T-helper 1 cell treated with Interleukin-12 subunit alpha and Interleukin-12 subunit beta and Interleukin-4 antibody, amounts not matched to agents 30 μg/mL and 1 μg/mL, for 36 hours (primary cell): ENCODE measurements around the gene ARIH2.
A peak's percentile ranks its signal among the peaks of the same experiment; 100 is the strongest.

ENCODE experiments used
- H3K27ac Mint-ChIP-seq: one replicate; pipeline ENCODE4 v1.8.0; 2021; ENCODE audit warnings: mild to moderate bottlenecking, mixed read lengths
- H3K27me3 Mint-ChIP-seq: one replicate; pipeline ENCODE4 v1.8.0; 2021; ENCODE audit warnings: low read depth, mixed read lengths
- H3K36me3 Mint-ChIP-seq: one replicate; pipeline ENCODE4 v1.8.0; 2021; ENCODE audit warnings: low read depth, mixed read lengths
- H3K4me1 Mint-ChIP-seq: one replicate; pipeline ENCODE4 v1.8.0; 2021; ENCODE audit warnings: low read depth, mixed read lengths
- H3K4me3 Mint-ChIP-seq: one replicate; pipeline ENCODE4 v1.8.0; 2021; ENCODE audit warnings: mild to moderate bottlenecking, moderate library complexity, mixed read lengths
- H3K9me3 Mint-ChIP-seq: one replicate; pipeline ENCODE4 v1.8.0; 2021; ENCODE audit warnings: mixed read lengths

ARIH2 gene

DNA sequence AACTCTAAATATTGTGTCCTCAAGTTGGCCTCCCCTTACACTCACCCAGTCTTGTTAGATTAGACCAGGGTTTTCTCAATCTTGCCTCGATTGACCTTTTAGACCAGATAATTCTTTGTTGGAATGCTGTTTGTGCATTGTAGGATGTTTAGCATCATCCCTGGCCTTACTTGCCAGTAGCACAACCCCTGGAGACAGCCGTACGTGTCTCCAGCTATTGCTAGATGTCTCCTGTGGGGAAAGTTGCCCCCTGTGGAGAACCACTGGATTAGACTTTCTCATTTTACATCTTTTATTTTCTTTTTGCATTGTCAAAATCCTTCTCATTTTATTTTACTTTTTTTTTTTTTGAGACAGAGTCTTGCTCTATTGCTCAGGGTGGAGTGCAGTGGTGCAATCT lies 90.8 kb downstream of the ARIH2 start:
- H3K36me3 Mint-ChIP-seq: peaks cover 14% of the 10 kb centered on the region
- H3K9me3 Mint-ChIP-seq: no peaks in the 10 kb centered on the region
- no peaks in the 10 kb centered on the region for H3K27me3 Mint-ChIP-seq
- H3K27ac Mint-ChIP-seq: no peak overlapping the region
- H3K4me3 Mint-ChIP-seq: no peak overlapping the region
- H3K4me1 Mint-ChIP-seq: peaks cover 22% of the 10 kb centered on the region

DNA sequence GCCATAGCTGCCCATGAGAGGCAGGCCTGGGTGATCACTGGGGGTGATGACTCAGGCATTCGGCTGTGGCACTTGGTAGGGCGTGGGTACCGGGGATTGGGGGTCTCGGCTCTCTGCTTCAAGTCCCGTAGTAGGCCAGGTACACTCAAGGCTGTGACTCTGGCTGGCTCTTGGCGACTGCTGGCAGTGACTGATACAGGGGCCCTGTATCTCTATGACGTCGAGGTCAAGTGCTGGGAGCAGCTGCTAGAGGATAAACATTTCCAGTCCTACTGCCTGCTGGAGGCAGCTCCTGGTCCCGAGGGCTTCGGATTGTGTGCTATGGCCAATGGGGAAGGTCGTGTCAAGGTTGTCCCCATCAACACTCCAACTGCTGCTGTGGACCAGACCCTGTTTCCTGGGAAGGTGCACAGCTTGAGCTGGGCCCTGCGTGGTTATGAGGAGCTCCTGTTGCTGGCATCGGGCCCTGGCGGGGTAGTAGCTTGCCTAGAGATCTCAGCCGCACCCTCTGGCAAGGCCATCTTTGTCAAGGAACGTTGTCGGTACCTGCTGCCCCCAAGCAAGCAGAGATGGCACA lies 93.9 kb downstream of the ARIH2 start:
- H3K9me3 Mint-ChIP-seq: no peaks in the 10 kb centered on the region
- H3K4me3 Mint-ChIP-seq: no peak overlapping the region
- peaks cover 16% of the 10 kb centered on the region for H3K4me1 Mint-ChIP-seq
- H3K27me3 Mint-ChIP-seq: no peaks in the 10 kb centered on the region
- no peak overlapping the region for H3K27ac Mint-ChIP-seq
- H3K36me3 Mint-ChIP-seq: peaks cover 26% of the 10 kb centered on the region

DNA sequence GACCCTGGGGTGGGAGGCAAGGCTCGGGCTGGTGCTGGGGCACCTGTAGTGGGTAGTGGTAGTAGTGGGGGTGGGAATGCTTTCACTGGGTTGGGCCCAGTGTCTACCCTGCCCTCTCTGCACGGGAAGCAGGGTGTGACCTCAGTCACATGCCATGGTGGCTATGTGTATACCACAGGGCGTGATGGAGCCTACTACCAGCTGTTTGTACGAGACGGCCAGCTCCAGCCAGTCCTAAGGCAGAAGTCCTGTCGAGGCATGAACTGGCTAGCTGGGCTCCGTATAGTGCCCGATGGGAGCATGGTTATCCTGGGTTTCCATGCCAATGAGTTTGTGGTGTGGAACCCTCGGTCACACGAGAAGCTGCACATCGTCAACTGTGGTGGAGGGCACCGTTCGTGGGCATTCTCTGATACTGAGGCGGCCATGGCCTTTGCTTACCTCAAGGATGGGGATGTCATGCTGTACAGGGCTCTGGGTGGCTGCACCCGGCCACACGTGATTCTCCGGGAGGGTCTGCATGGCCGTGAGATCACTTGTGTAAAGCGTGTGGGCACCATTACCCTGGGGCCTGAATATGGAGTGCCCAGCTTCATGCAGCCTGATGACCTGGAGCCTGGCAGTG lies 94.6 kb downstream of the ARIH2 start:
- H3K9me3 Mint-ChIP-seq: no peaks in the 10 kb centered on the region
- peaks cover 12% of the 10 kb centered on the region for H3K4me1 Mint-ChIP-seq
- peaks cover 26% of the 10 kb centered on the region for H3K36me3 Mint-ChIP-seq
- no peak overlapping the region for H3K27ac Mint-ChIP-seq
- no peaks in the 10 kb centered on the region for H3K27me3 Mint-ChIP-seq
- no peak overlapping the region for H3K4me3 Mint-ChIP-seq

DNA sequence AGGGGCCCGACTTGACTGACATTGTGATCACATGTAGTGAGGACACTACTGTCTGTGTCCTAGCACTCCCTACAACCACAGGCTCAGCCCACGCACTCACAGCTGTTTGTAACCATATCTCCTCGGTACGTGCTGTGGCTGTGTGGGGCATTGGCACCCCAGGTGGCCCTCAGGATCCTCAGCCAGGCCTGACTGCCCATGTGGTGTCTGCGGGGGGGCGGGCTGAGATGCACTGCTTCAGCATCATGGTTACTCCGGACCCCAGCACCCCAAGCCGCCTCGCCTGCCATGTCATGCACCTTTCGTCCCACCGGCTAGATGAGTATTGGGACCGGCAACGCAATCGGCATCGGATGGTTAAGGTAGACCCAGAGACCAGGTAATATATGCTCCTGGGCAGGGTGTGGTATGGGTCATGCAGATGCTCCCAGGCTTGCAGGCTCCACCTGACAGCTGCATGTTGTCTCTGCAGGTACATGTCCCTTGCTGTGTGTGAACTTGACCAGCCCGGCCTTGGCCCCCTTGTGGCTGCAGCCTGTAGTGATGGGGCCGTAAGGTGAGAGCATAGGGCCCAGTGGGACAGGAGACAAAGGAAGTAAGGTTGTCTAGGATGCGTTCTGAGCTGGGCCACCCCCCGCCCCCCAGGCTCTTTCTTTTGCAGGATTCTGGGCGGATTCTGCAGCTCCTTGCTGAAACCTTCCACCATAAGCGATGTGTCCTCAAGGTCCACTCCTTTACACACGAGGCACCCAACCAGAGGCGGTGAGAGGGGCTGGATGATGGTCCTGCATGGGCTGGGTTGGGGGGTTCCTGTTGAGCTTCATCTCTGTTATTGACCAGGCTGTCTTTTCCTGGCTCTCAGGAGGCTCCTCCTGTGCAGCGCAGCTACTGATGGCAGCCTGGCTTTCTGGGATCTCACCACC lies 95.4 kb downstream of the ARIH2 start:
- H3K36me3 Mint-ChIP-seq: peaks cover 25% of the 10 kb centered on the region
- no peak overlapping the region for H3K27ac Mint-ChIP-seq

DNA sequence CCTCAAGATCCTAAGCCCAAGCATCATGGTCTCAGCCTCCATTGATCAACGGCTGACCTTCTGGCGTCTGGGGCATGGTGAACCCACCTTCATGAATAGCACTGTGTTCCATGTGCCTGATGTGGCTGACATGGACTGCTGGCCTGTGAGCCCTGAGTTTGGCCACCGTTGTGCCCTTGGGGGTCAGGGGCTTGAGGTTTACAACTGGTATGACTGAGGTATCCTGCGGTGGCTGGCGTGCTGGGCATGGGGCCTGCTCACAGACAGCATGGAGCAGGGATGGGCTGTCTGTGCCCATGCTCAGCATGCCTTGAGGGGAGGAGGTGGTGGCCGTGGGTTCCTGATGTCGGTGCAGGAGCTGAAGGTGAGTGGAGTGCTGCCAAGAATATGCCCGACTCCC lies 96.4 kb downstream of the ARIH2 start:
- H3K36me3 Mint-ChIP-seq: peaks cover 21% of the 10 kb centered on the region
- no peak overlapping the region for H3K4me3 Mint-ChIP-seq
- no peaks in the 10 kb centered on the region for H3K9me3 Mint-ChIP-seq
- peaks cover 14% of the 10 kb centered on the region for H3K4me1 Mint-ChIP-seq
- no peaks in the 10 kb centered on the region for H3K27me3 Mint-ChIP-seq
- no peak overlapping the region for H3K27ac Mint-ChIP-seq

More for the DNA sequence above, 95.4 kb downstream of the ARIH2 start:
- H3K4me3 Mint-ChIP-seq: no peak overlapping the region
- no peaks in the 10 kb centered on the region for H3K9me3 Mint-ChIP-seq
- peaks cover 11% of the 10 kb centered on the region for H3K4me1 Mint-ChIP-seq
- H3K27me3 Mint-ChIP-seq: no peaks in the 10 kb centered on the region

DNA sequence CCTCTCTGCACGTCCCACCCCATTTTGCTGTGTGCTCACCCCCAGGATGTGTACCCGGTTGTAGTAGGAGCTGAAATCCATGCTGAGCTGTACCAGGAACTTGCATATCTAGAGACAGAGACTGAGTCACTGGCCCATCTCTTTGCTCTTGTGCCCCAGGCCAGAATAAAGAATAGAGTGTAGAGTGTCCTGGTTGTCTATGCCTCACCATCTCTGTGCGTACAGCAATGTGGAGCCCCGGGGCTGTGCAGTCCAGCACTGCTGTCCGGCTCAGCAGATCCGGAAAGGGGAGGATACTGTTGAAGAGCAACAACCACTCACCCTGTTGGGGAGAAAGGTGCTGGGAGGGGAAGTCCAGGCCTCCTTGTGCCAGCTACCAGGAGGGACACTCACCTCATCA lies 97.1 kb downstream of the ARIH2 start:
- peaks cover 21% of the 10 kb centered on the region for H3K36me3 Mint-ChIP-seq
- no peak overlapping the region for H3K27ac Mint-ChIP-seq
- H3K4me3 Mint-ChIP-seq: peak overlapping the region; percentile 45

DNA sequence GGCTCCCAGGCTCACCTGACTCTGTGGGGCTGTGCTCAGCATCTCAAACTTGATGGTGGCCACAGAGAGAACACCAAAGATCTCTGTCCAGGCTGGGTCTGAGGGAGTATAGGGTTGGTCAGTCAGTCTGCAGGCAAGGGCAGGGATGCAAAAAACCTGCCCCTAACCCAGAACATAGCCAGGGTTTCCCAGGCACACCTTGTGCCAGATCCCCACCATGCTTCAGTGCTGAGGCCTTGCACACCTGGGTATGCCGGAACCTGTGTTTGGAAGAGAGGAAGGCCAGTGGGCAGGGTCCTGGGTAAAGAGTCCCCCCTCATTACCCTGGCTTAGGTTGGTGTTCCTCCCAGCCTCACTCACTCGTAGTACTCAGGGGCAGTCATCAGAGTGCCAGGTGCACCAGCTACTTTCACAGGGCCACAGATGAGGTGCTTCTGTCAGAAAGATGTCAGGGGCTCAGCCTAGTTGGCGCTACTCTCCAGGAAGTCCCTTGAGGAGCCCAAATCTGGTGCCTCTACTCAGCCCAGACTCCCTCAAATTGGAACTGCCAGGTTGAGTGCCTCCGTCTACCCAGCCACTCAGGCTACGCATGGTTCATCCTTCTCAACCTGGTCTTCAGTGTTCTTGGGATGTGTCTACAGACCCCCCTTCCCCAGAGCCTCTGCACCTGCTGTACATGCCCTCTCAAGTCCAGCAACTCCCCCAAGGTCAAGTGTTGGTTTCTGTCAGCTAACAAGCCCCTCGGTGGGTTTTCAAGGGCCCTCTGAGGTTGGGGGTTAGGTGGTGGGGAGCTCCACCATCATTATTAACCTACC lies 98.0 kb downstream of the ARIH2 start:
- Mint-ChIP-seq H3K4me3 (no peak overlapping the region), H3K27me3 (no peaks in the 10 kb centered on the region), H3K27ac (no peak overlapping the region), H3K36me3 (peaks cover 20% of the 10 kb centered on the region), H3K9me3 (no peaks in the 10 kb centered on the region), H3K4me1 (peaks cover 17% of the 10 kb centered on the region)

More for the DNA sequence above, 97.1 kb downstream of the ARIH2 start:
- no peaks in the 10 kb centered on the region for H3K27me3 Mint-ChIP-seq
- H3K4me1 Mint-ChIP-seq: peaks cover 14% of the 10 kb centered on the region
- no peaks in the 10 kb centered on the region for H3K9me3 Mint-ChIP-seq

DNA sequence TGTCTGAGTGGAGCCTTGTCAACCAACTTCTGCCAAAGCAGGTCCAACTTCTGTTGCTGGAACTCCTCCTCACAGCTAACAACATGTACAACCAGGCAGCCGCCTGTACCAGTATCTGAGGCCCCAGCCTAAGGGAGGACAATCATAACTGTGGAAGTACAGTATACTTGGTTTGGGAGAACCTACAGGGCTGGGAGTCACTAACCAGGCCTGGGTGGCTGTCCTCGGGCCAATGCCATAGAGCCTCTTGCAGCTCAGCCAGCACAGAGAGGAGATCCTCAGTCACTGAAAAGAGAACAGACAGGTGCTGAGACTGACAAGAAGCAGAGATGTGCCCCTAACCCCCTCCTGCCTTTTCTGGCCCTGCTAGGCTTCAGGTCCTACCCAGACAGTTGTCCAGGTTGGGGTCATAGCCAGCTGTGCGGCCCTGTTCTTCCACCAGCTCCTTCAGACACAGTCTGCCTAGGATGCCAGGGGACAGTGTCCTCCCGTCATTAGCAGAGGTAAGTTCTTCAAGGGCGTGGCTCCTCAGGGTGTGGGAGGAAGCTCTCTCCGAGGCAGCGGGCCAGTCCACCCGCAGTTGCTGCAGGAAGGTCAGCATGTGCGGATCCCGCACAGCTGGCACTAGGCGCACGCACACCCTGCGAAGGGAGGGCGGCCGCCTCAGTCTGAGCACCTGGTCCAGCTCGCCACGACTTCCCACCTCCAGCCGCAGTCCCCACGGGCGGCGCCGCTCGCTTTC lies 98.8 kb downstream of the ARIH2 start:
- H3K27me3 Mint-ChIP-seq: no peaks in the 10 kb centered on the region
- H3K27ac Mint-ChIP-seq: peak overlapping the region; percentile 67

DNA sequence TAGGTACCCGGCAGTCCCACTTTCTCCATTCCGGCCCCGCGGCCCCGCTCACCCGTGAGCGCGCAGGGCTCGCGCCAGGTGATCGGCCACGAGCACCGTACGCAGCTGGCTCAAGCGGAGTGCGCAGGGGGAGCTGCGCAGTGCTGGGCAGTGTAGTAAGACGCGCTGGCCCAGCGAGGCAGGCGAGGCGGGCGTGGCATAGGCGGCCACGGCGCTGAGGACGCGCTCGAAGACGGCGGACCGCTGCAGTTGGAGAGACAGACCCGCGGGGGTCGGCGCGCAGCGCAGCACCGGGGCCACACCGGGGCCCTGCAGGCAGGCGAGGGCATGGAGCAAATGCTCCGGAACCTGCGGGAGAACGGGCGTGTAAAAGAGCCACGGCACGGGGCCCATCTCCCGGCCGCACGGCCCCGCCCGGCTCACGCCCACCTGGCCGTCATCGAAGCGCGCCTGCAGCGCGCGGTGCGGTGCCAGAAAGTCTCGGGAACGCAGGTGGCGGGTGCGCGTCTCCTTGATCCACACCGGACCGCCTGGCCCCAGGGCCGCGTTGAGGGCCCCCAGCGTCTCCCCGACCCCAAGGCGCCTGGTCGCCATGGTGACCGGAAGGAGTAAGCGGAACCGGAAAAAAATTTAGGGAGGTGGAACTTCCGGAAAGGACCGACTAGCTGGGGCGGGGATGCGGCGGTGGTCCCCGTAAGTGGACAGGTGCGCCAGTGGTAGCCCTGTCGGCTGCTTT lies 99.5 kb downstream of the ARIH2 start, which contains the start of gene DALRD3:
Gene DALRD3 (minus strand): TSS at position 610 of the 736 bp plus-strand sequence. CDS start 16 bp downstream, at position 594.
- peak within 1 kb of the TSS; percentile 91 for H3K4me3 Mint-ChIP-seq
- H3K9me3 Mint-ChIP-seq: no peaks in the 10 kb centered on the region
- H3K27me3 Mint-ChIP-seq: no peaks in the 10 kb centered on the region
- H3K27ac Mint-ChIP-seq: peak within 1 kb of the TSS; percentile 95
- H3K4me1 Mint-ChIP-seq: peaks cover 19% of the 10 kb centered on the region
- peaks cover 22% of the 10 kb centered on the region for H3K36me3 Mint-ChIP-seq

More for the DNA sequence above, 98.8 kb downstream of the ARIH2 start:
- no peaks in the 10 kb centered on the region for H3K9me3 Mint-ChIP-seq
- H3K36me3 Mint-ChIP-seq: peaks cover 16% of the 10 kb centered on the region
- H3K4me3 Mint-ChIP-seq: peak overlapping the region; percentile 91
- peaks cover 14% of the 10 kb centered on the region for H3K4me1 Mint-ChIP-seq

DNA sequence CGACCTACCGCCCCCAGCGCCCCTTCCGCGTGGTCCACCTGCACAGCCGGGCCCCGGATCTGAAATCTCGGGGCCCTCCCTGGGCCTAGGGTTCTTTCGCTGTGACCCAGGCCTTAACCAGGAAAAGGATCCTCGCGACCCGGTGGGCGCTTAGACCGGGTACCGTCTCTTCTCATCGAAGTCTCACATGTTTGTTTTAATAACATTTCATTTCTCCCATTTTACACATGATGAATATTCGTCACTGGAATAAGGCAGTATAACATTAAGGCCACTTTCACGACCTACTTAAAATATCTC lies 100.0 kb downstream of the ARIH2 start:
- Mint-ChIP-seq H3K27me3 (no peaks in the 10 kb centered on the region), H3K9me3 (no peaks in the 10 kb centered on the region), H3K27ac (peak overlapping the region; percentile 87), H3K4me3 (peak overlapping the region; percentile 91), H3K36me3 (peaks cover 24% of the 10 kb centered on the region), H3K4me1 (peaks cover 22% of the 10 kb centered on the region)

DNA sequence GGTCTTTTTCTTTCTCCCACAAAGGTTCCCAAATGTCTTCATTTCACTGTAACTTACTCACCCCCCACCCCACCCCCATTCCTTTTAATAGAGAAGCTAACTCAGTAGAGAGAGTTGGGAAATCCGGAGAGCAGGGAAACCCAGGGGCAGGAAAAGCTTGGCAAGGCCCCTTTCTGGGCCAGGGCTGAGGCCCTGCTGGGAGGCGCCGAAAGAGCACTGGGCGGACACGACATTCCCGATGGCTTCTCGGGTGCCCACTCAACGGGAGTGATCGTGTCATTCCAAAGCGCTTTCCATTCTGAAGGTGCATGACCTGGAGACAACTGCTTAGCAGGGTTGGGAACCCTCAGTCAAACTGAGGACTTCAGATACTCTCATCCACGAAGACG lies 101.3 kb downstream of the ARIH2 start:
- Mint-ChIP-seq H3K27ac (peak overlapping the region; percentile 95), H3K36me3 (peaks cover 29% of the 10 kb centered on the region), H3K9me3 (no peaks in the 10 kb centered on the region), H3K4me3 (peak overlapping the region; percentile 91), H3K4me1 (peaks cover 25% of the 10 kb centered on the region), H3K27me3 (no peaks in the 10 kb centered on the region)

DNA sequence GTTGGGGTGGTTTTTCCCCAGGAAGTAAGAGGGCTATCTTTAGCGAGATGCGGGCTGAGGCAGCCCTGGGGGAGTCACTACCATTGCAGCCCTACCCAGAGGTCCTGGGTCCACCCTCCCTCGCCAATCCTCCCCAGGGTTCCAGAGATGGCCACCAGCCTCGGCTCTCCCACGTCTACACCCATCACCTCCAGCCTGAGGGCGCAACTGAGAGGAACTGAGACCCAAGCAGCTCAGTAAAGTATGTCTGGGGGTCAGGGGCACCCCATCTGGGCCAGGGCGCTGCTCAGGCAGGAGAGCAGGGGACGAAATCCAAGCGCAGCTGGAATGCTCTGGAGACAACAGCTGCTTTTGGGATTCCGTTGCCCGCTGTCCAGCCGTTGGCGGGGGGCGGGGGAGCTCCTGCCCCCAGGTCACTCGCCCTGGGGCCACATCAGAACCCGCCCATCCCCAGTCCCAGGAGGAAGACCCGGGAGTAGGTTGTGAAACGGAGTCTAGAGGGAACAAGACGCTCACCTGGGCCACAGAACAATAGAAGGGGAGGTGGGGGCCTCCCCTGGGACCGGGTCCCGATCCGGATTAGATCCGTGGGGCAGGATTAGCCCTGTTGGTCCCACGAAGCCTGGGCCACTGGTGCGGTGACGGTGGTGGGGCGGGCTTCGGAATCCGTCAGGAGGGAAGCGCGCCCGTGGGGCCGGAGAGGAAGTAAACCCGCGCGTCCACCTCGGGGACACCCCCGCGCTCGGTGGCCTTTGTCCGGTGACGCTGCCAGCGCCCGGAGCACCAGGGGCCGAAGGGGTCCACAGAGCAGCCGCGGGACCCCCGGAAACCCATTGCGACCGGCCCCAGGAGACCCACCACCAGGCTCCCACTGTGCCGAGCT lies 101.9 kb downstream of the ARIH2 start:
- Mint-ChIP-seq H3K27ac (peak overlapping the region; percentile 95), H3K4me1 (peaks cover 27% of the 10 kb centered on the region), H3K4me3 (peak overlapping the region; percentile 91), H3K27me3 (no peaks in the 10 kb centered on the region), H3K9me3 (no peaks in the 10 kb centered on the region), H3K36me3 (peaks cover 28% of the 10 kb centered on the region)
